Fibroblast of lung (primary cell): ENCODE data around the gene INSYN2A. TPM values are rescaled to one million over a fixed set of nuclear protein-coding genes. Genes with fewer than 3 reads are reported as not detected.

ENCODE experiments used
- DNase-seq, 2 donors: peaks; one replicate each; pipeline versions ENCODE4 v3.0.0 to v3.0.0-alpha.2; 2010; ENCODE audit warnings: low read depth in 2 of 2
- H2AFZ ChIP-seq: 2 replicates; pipeline ENCODE4 v1.5.1; 2012; ENCODE audit warnings: low read length, control low read depth, inconsistent platforms
- H3K27ac ChIP-seq: 2 replicates; pipeline ENCODE4 v1.5.1; 2011; ENCODE audit warnings: low read length, control low read depth; ENCODE audit not compliant: insufficient read depth
- H3K27me3 ChIP-seq: 2 replicates; pipeline ENCODE4 v1.5.1; 2011; ENCODE audit warnings: mild to moderate bottlenecking, low read length; ENCODE audit not compliant: control insufficient read depth, insufficient read depth
- H3K36me3 ChIP-seq: 2 replicates; pipeline ENCODE4 v1.5.1; 2011; ENCODE audit warnings: low read length; ENCODE audit not compliant: control insufficient read depth, insufficient read depth
- H3K4me1 ChIP-seq: 2 replicates; pipeline ENCODE4 v1.5.1; 2011; ENCODE audit warnings: low read length; ENCODE audit not compliant: control insufficient read depth, insufficient read depth; ENCODE audit errors: extremely low read depth
- H3K4me2 ChIP-seq: 2 replicates; pipeline ENCODE4 v1.5.1; 2011; ENCODE audit warnings: low read length, control low read depth; ENCODE audit not compliant: insufficient read depth; ENCODE audit errors: extremely low read depth
- H3K4me3 ChIP-seq, 4 experiments: fragments of 200-600 bp in 1 of 4; sonication (generic) in 1 of 4; replicated peaks in 1 of 4; 2 replicates each; pipeline ENCODE4 v1.5.1; 2011 to 2016; ENCODE audit warnings: low read length in 4 of 4, low read depth in 3 of 4, mild to moderate bottlenecking in 3 of 4, control low read depth in 2 of 4, inconsistent platforms in 1 of 4, mixed read lengths in 1 of 4; ENCODE audit not compliant: insufficient read depth in 1 of 4; ENCODE audit errors: control extremely low read depth in 1 of 4
- H3K79me2 ChIP-seq: 2 replicates; pipeline ENCODE4 v1.5.1; 2012; ENCODE audit warnings: mild to moderate bottlenecking, low read length, inconsistent platforms; ENCODE audit not compliant: control insufficient read depth, insufficient read depth
- H3K9ac ChIP-seq: 2 replicates; pipeline ENCODE4 v1.5.1; 2011; ENCODE audit warnings: mild to moderate bottlenecking, low read length, control low read depth; ENCODE audit not compliant: insufficient read depth
- H3K9me3 ChIP-seq: 2 replicates; pipeline ENCODE4 v1.5.1; 2012; ENCODE audit warnings: low read depth, low read length; ENCODE audit not compliant: control insufficient read depth, insufficient read depth
- H4K20me1 ChIP-seq: 2 replicates; pipeline ENCODE4 v1.5.1; 2011; ENCODE audit warnings: low read length; ENCODE audit not compliant: control insufficient read depth, insufficient read depth; ENCODE audit errors: extremely low read depth
- CTCF ChIP-seq, 2 donors: IDR thresholded peaks in 1 of 2; conservative IDR thresholded peaks in 1 of 2; 1 replicate in 1 of 2; 2 replicates in 1 of 2; pipeline ENCODE4 v1.5.1; 2011 to 2012; ENCODE audit warnings: low read length in 2 of 2, control low read depth in 1 of 2, inconsistent platforms in 1 of 2, low read depth in 1 of 2, mild to moderate bottlenecking in 1 of 2
- EZH2 ChIP-seq: IDR thresholded peaks from 2 replicates; pipeline ENCODE4 v1.5.1; 2012; ENCODE audit warnings: low read length, control low read depth, mild to moderate bottlenecking; ENCODE audit errors: missing control alignments
- polyA plus RNA-seq, 2 donors: library from polyadenylated mRNA; depleted of rRNA in 1 of 2; stranded (reverse) in 1 of 2; unstranded in 1 of 2; fragments of >200 nt; gene quantifications; 2 replicates each; pipeline ENCODE4 v1.2.1, GENCODE V29; 2011 to 2012; ENCODE audit warnings: missing spikeins in 1 of 2
- total RNA-seq: library from RNA; depleted of rRNA; stranded (reverse); fragments of >200 nt; gene quantifications from 2 replicates; pipeline ENCODE4 v1.2.1, GENCODE V29; 2014

INSYN2A gene
- total and polyA plus RNA-seq, 2 donors (not counting 1 experiment from before 2014, with no cell fraction given): 0.05 to 0.66 TPM

- no peak overlapping the region for H3K4me2 ChIP-seq
- no peak for DNase-seq
- no peak overlapping the region for H3K27ac ChIP-seq
- H4K20me1 ChIP-seq: no peaks in the 10 kb centered on the region
- no peak overlapping the region for H3K9ac ChIP-seq
- H3K79me2 ChIP-seq: no peaks in the 10 kb centered on the region
- no peak overlapping the region for H2AFZ ChIP-seq
- H3K27me3 ChIP-seq: no peaks in the 10 kb centered on the region
- H3K4me1 ChIP-seq: no peaks in the 10 kb centered on the region
- no peaks in the 10 kb centered on the region for H3K9me3 ChIP-seq
- H3K36me3 ChIP-seq: no peaks in the 10 kb centered on the region
- H3K4me3 ChIP-seq: no peak overlapping the region
- TF ChIP-seq CTCF (conservative IDR thresholded peaks at IDR 0.05 in 1 of 2, IDR thresholded peaks at IDR 0.05 in 1 of 2; ENCODE audit: low read depth in 1 of 2, low read length in 2 of 2) (no peak), EZH2 (no peak)
Observed at GRCh38 chr10:127168261-127168660, 28.1 kb downstream of the INSYN2A start.

DNA sequence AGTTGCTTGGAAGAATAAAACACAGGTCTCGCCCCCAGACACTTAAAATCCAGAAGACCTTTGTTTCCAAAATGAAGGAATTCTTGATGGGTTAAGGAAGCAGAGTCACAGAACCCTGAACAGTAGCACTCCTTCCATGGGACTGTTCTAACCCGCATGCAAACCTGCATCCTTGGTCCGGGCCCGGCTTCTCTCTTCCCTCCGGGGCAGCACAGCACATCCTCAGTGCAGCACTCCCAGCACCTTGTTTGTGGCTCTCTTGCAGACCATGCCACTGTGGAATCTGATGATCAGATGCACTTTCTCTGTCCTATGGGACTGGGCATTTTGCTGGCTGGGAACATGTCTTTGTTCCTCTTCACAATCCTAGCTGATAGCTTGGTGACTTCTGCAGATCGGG is 33.5 kb downstream of the INSYN2A start:
- no peak overlapping the region for H3K9ac ChIP-seq
- H3K79me2 ChIP-seq: no peaks in the 10 kb centered on the region
- no peak overlapping the region for H3K4me2 ChIP-seq
- H4K20me1 ChIP-seq: no peaks in the 10 kb centered on the region
- H3K4me3 ChIP-seq: no peak overlapping the region
- TF ChIP-seq EZH2 (no peak), CTCF (conservative IDR thresholded peaks at IDR 0.05 in 1 of 2, IDR thresholded peaks at IDR 0.05 in 1 of 2; ENCODE audit: low read depth in 1 of 2, low read length in 2 of 2) (no peak)
- no peak overlapping the region for H2AFZ ChIP-seq
- no peak overlapping the region for H3K27ac ChIP-seq
- no peaks in the 10 kb centered on the region for H3K36me3 ChIP-seq
- no peaks in the 10 kb centered on the region for H3K9me3 ChIP-seq
- no peaks in the 10 kb centered on the region for H3K4me1 ChIP-seq
- no peak for DNase-seq
- no peaks in the 10 kb centered on the region for H3K27me3 ChIP-seq

DNA sequence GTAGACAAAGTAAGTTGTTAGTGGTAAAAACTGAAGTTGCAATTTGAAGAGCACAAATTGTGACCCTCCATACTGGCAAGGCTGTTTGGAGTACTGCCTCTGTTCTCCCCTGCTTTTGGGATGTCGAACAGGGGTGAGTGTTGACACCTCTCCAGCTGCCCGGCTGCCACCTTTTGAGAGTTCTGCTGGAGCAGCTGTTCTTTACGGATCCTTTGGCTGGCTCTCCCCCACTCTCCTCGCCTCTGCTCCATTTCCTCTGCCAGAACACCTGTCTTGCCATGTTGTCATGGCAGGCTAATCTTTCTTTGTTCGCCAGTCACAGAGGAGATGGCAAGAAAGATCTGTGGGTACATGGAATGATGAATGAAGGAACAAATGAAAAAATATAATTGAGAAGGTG is 34.9 kb downstream of the INSYN2A start:
- H4K20me1 ChIP-seq: no peaks in the 10 kb centered on the region
- no peak overlapping the region for H2AFZ ChIP-seq
- no peaks in the 10 kb centered on the region for H3K27me3 ChIP-seq
- no peak for TF ChIP-seq CTCF (conservative IDR thresholded peaks at IDR 0.05 in 1 of 2, IDR thresholded peaks at IDR 0.05 in 1 of 2; ENCODE audit: low read depth in 1 of 2, low read length in 2 of 2)
- TF ChIP-seq EZH2: no peak
- H3K9ac ChIP-seq: no peak overlapping the region
- no peak overlapping the region for H3K27ac ChIP-seq
- H3K9me3 ChIP-seq: no peaks in the 10 kb centered on the region
- H3K36me3 ChIP-seq: no peaks in the 10 kb centered on the region
- H3K79me2 ChIP-seq: no peaks in the 10 kb centered on the region
- DNase-seq: no peak
- H3K4me2 ChIP-seq: no peak overlapping the region
- no peak overlapping the region for H3K4me3 ChIP-seq
- no peaks in the 10 kb centered on the region for H3K4me1 ChIP-seq
